SHP77 (cell line): Measurements from ENCODE around the gene GPR34.
"Not testable (repeated sequence)": the region's sequence is repeated elsewhere in the genome, so short reads cannot be mapped to it uniquely, and the experiment has no call there.

Experiments
- DNase-seq, 2 experiments: peaks; one replicate each; lab custom pipeline; 2025; lab: John Stamatoyannopoulos, UW

Gene GPR34

GRCh38 chrX:41695426-41695825 lies 6.7 kb downstream of the GPR34 start:
- DNase-seq, result no peak

DNA sequence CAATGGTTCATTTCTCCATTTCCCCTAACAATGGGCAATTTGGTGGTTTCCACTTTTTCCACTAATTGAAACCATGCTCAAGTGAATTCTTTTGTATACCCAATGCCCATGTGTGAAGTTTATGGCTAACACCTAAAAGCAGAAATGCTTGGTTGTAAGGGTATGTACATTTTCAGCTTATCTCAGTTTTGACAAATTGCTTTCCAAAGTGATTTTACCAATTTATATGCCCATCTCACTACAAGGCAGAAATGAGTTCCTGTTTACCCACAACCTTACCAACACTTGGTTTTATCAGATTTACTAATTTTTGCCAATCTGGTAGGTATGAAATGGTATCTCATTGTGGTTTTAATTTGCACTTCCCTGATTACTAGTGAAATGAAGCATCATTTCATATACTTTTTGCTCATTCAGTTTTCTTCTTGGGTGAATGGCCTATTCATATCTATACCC lies 14.8 kb downstream of the GPR34 start:
- no peak for DNase-seq

GRCh38 chrX:41705042-41705441 lies 16.3 kb downstream of the GPR34 start:
- no peak for DNase-seq

DNA sequence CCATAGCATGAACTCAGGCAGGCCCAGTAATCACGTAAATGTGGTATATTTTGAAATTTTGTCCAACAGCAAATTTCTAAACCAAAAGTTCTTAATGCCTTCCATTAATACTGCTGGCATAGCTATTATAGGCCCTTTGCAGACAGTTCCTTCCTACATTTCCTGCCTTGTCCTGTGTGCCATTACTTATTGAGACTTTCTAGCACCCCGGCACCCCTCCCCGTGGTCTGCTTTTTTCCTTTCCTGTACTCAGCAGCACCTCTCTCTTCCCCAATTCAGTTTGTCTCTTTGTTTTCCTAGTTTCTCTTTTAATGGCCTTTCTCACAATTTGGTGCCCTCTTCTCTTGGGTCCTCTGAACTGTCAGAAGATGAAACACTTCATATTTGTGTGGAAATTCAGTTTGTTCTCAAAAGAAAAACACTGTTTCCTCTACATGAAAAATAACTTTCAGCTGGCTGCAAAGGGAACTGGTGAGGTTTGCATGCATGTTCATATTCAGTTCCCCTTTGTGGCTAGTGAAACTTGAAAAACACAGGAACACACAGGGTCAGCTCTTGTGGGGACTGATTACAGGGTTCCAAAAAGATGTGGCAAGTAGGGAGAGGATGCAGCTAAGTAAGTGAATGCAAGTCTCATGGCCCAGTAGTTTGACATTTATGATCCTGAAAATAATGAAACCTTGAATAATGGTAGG lies 17.1 kb downstream of the GPR34 start:
- DNase-seq, result no peak

DNA sequence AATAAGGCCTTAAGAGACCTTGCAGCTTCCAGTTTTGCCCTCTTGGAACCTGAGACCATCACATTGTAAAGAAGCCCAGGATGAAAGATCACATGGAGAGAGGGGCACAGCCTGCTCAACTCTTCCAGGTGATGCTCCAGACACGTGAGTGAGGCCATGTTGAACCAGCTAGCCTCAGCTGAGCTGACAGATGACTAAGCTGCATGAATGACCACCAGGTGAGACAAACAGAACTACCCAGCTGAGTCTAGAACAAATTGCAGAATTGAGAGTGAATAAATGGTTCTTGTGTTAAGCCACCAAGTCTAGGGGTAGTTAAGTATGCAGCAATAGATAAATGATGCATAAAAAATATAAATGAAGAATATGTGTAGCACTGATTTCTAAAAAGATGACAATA lies 18.4 kb downstream of the GPR34 start:
- no peak for DNase-seq

DNA sequence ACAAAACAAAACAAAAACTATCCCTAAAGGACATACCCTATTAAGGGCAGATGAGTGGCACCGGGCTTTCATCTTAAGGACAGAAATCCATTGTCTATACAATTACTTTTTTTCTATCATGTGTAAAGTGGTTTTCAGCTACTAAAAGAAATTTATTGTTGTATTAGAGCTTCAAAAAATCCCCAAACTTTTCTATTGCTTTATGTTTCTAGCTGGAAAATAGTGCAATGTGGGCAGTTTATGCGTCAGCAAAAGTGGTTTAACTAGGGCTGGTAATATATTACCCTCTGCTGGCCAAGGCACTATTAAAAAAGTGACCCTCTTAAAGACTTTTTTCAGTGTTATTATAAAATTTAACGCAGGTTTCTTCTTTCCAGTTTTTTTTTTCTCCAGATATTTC lies 19.7 kb downstream of the GPR34 start:
- no peak for DNase-seq

DNA sequence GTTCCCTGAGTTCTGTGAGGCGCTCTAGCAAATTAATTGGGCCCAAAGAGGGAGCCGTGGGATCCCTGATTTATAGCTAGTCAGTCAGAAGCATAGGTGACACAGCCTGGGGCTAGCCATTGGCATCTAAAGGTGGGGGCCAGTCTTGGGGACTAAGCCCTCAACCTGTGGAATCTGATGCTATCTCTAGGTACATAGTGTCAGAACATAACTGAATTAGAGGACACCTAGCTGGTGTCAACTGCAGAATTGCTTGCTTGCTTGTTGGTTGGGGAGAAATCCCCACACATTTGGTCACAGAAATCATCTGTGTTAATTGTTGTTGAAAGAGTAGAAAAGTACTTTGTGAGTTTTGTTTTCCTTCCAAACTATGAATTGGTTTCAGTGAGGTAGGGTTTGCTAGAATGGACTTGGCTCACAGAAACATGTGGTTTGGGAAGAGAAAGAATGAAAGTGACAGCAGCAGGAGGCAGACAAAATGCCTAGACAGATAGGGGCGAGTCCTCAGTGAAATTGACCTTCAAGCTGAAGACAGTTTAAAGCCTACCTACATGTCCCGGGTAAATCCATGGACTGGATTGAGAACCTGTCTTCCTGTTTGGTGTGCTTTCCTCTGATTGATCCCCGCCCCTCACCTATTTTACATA lies 22.4 kb downstream of the GPR34 start:
- DNase-seq, result no peak

DNA sequence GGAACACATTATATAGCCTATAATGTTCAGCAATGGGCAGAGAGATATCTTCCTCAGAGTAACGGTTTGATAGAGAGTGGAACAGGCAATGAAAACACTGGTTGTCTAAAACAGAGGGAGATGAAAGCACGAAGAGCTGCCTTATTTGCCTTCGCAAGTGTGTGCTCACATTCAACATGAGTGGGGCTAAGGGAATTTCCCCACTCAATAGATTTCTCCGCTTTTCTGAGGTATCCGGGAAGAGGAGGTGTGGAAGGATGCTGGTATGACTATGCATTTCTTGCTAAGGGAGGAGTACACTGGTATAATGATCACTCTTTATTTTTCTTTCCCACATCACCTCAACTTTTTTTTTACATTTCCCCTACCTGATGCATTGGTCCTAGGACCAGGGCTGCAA lies 27.4 kb downstream of the GPR34 start:
- DNase-seq, result no peak

GRCh38 chrX:41716767-41717473 lies 28.1 kb downstream of the GPR34 start:
- no peak for DNase-seq

DNA sequence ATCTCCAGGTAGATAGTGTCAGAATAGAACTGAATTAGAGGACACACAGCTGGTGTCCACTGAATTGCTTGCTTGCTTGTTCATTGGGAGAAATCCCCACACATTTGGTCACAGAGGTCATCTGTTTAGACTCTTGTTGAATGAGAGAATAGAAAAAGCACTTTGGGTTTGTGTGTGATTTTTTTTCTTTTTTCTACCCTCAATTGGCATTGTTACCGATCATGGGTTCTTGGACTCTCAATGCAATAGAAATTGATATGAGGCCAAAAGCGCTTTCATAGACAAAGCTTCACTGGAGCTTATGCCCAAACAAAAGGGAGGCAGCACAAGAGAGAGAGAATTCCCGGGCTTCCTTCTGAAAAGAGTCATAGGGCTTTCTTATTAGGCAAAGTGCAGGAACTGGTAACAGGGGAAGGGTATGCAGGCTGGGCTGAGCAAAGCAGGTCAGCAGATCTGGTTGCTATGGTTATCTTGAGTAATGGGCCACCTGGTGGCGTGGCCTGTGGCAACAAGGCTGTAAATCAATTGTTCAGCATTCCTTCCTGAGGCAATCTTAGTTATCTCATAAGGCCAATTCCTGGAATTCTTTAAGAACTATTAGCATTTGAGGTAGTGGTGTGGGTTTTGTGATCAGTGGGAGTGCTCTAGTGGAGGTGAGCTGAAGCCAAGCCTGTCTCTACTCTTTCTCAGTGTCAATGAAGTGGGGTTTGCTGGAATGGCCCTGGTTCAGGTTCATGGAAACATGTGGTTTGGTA lies 29.9 kb downstream of the GPR34 start:
- no peak for DNase-seq

DNA sequence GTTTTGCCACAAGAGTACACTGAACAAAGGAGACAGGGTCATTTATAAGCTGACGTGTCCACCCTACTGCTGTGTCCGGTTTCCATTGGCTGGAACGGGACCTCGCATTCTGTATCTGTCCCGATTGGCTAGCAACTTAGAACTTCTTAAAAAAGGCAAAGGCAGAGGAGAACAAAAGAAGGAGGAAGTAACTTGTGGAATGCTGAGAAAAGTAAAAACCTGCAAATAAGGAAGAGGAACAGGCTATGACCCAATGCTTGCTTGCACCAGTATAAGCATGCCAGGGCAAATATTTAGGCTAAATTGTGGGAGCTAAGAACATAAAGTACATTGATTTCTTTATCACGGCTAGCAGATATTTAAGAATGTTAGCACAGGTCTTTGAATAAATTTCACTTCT lies 30.8 kb downstream of the GPR34 start:
- not testable (repeated sequence) for DNase-seq

- no peak for DNase-seq
Measured at GRCh38 chrX:41720125-41720779, 31.5 kb downstream of the GPR34 start.

DNA sequence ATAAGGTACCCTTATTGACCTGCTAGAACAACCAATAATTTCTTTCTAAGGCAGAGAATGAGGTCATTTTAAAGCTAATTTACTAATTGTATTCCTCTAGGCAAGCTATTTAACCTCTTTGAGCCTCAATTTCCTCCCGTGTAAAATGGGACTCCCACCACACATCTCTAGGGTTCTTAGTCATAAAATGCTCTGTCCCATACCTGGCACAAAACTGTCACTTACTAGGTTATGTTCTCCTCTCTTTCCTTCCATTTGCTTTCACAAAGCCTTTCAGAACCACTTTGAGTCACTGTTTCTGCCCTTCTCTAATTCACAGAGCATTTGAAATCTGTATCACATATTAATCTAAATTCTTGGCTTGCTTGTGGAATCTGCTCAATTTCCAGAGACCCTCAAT lies 32.8 kb downstream of the GPR34 start:
- no peak for DNase-seq

DNA sequence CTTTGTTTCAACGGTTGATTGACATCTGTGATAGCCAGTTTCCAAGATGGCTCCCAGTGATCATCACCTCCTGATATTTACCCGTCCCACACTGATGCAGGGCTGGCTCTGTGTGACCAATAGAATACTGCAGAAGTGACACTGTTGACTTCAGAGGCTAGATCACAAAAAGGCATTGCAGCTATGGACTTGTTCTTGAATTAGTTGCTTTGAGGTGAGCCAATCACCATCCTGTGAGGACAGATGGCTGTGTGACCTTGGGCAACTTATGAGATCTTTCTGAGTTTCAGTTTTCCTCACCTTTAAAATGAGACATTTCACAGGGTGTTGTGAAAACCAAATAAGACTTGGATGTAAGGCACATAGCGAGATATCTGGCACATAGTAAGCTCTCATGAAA lies 33.4 kb downstream of the GPR34 start:
- no peak for DNase-seq

DNA sequence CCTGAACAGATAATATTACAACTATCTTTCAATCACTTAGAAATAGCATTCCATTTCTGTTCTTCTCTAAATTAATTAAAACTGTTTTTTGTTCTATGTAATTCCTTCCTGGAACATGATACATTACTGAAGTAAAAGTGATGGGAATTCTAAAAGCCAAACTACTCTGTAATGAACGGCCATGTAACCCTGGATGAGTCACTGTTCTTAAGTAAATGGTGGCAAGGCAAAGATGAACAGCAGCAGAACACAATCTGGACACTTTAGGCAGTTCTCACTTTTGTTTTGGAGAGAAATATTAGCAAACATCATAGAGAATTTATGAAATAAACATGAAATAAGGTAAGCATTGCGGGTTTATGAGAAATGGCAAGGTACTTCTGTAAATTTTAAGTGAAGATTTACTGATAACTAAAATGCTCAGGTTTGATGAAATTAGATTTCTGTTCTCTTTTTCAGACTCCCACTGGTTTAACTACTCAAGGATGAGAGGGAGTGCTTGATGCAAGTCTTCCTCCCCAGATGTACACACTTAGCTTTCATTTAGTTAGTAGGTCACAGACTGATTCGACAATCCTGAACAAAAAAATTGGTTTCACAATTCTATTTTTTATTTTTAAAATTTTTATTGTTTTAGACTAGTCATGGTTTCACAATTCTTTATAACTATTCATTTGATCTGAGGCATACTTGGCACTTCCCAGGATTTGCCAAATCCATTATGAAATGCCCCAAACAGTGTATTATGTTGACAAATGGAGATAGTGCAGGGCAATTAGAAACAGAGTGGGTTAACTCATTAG lies 34.2 kb downstream of the GPR34 start:
- no peak for DNase-seq

DNA sequence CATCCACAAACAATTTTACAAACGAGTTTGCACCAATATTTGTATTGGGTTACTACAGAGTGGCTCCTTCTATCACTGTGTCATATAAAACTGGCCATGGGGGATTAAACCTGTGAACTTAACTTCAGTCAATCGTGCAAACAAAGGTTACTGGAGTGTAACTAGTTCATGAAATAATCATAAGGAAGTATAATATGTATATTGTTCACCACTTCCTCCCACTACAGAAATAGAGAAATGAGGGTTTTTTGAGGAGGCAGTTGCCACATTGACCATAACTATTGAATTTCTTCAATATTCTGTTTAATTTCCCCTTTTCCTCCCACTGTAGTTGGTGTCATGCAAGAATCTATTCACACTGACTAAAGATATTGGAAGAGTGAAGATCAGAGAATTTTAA lies 35.1 kb downstream of the GPR34 start, which contains the start of gene GPR82:
TSS of gene GPR82 (plus strand) at position 356 of the 400 bp plus-strand sequence. CDS start 2,846 bp downstream, outside the sequence.
- DNase-seq, result no peak

- DNase-seq, result no peak
Measured at GRCh38 chrX:41728125-41728524, 39.4 kb downstream of the GPR34 start.

DNA sequence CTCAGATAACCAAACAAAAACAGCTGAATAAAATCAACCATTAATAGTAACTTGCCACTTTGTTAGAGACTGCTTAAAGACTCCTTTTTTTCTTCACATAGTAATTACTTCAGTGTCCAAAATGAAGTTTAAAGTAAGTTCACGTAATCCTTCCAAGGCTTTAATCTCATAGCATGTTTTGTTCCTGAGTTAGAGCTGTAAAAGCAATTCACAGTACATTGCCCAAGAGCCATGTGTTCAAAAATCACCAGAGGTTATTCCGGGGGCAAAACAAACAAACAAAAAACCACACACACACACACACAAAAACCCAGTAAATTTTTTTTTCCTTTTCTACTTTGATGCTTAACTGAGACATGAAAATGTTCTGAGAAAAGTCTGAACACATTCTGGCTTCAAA lies 41.3 kb downstream of the GPR34 start:
- DNase-seq, result no peak

DNA sequence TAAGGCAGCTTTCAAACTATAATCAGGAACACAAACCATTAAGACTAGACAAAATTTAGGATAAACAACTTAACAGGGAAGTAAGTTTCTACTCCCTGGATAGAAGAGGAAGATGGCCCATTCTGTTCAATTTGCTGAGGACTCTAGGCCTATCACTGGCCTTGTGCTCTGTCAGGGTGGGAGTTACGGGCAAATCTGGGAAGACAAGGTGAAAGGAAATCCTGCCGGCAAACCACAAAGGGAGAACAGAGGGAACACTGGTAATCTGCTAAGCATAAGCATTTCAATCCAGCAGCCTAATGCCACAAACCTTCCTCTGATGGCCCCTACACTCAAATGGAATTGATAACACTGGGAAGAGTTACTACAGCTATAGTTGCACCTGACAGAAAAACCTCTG lies 43.5 kb downstream of the GPR34 start:
- DNase-seq, result no peak

GRCh38 chrX:41733939-41734338 lies 45.2 kb downstream of the GPR34 start:
- no peak for DNase-seq

GRCh38 chrX:41734530-41734929 lies 45.8 kb downstream of the GPR34 start:
- DNase-seq, result no peak
